CD14-positive monocyte (primary cell): Measurements from ENCODE around the gene SSR4. TPM values are rescaled to one million over a fixed set of nuclear protein-coding genes. Genes with fewer than 3 reads are reported as not detected.

Source experiments
- DNase-seq, 3 donors: peaks; one replicate each; pipeline ENCODE4 v3.0.0-alpha.2; 2011 to 2022
- H2AFZ ChIP-seq: 2 replicates; pipeline ENCODE4 v1.6.0; 2012; ENCODE audit warnings: mild to moderate bottlenecking, low read depth, low read length, inconsistent platforms; ENCODE audit not compliant: insufficient read depth, poor library complexity, severe bottlenecking
- H3K27ac ChIP-seq, 2 donors: 1 replicate in 1 of 2; 2 replicates in 1 of 2; pipeline ENCODE4 v1.5.1; 2012 to 2013; ENCODE audit warnings: low read length in 2 of 2, control low read depth in 1 of 2, inconsistent platforms in 1 of 2, low read depth in 1 of 2, mild to moderate bottlenecking in 1 of 2
- H3K27me3 ChIP-seq, 2 donors: one replicate each; pipeline versions ENCODE4 v1.6.0 to v1.6.1; 2011 to 2013; ENCODE audit warnings: low read length in 2 of 2; ENCODE audit not compliant: control insufficient read depth in 2 of 2, insufficient read depth in 2 of 2
- H3K36me3 ChIP-seq, 2 donors: replicated peaks in 1 of 2; 1 replicate in 1 of 2; 2 replicates in 1 of 2; pipeline versions ENCODE4 v1.5.1 to v1.6.1; 2012 to 2013; ENCODE audit warnings: low read length in 2 of 2, control low read depth in 1 of 2, inconsistent platforms in 1 of 2, mild to moderate bottlenecking in 1 of 2; ENCODE audit not compliant: insufficient read depth in 2 of 2, control insufficient read depth in 1 of 2
- H3K4me1 ChIP-seq, 2 donors: 1 replicate in 1 of 2; 2 replicates in 1 of 2; pipeline versions ENCODE4 v1.5.1 to v1.6.1; 2012 to 2013; ENCODE audit warnings: low read length in 2 of 2, control low read depth in 1 of 2, inconsistent platforms in 1 of 2, mild to moderate bottlenecking in 1 of 2, moderate library complexity in 1 of 2; ENCODE audit not compliant: insufficient read depth in 2 of 2, control insufficient read depth in 1 of 2
- H3K4me2 ChIP-seq: replicated peaks from 2 replicates; pipeline ENCODE3; 2012; ENCODE audit warnings: low read length, moderate library complexity, mild to moderate bottlenecking; ENCODE audit not compliant: poor library complexity, severe bottlenecking; ENCODE audit errors: extremely low read depth
- H3K4me3 ChIP-seq, 3 experiments: fragments of 200-600 bp in 1 of 3; sonication (generic) in 1 of 3; replicated peaks in 1 of 3; 1 replicate in 2 of 3; 2 replicates in 1 of 3; pipeline ENCODE4 v1.5.1; 2011 to 2013; ENCODE audit warnings: low read length in 3 of 3, mild to moderate bottlenecking in 3 of 3, control low read depth in 2 of 3, low read depth in 2 of 3, inconsistent platforms in 1 of 3, moderate library complexity in 1 of 3
- H3K79me2 ChIP-seq: 2 replicates; pipeline ENCODE4 v1.6.0; 2012; ENCODE audit warnings: mild to moderate bottlenecking, control low read depth, inconsistent platforms, low read length, moderate library complexity; ENCODE audit not compliant: insufficient read depth
- H3K9ac ChIP-seq: 2 replicates; pipeline ENCODE4 v1.6.0; 2017; ENCODE audit warnings: low read length, mild to moderate bottlenecking; ENCODE audit not compliant: insufficient read depth, poor library complexity, severe bottlenecking
- H3K9me3 ChIP-seq, 2 donors: replicated peaks in 1 of 2; 1 replicate in 1 of 2; 2 replicates in 1 of 2; pipeline versions ENCODE4 v1.5.1 to v1.6.1; 2012 to 2013; ENCODE audit warnings: low read length in 2 of 2, control low read depth in 1 of 2; ENCODE audit not compliant: control insufficient read depth in 1 of 2, insufficient read depth in 1 of 2
- H4K20me1 ChIP-seq: 2 replicates; pipeline ENCODE4 v1.6.0; 2012; ENCODE audit warnings: mild to moderate bottlenecking, low read length, control low read depth, moderate library complexity; ENCODE audit not compliant: insufficient read depth
- H3K27ac Mint-ChIP-seq, 7 donors: one replicate each; pipeline ENCODE4 v1.8.0; 2020; ENCODE audit warnings: mild to moderate bottlenecking in 7 of 7, mixed read lengths in 7 of 7, moderate library complexity in 6 of 7, inconsistent platforms in 2 of 7
- H3K27me3 Mint-ChIP-seq, 3 donors: one replicate each; pipeline ENCODE4 v1.8.0; 2021 to 2022; ENCODE audit warnings: low read depth in 3 of 3, mild to moderate bottlenecking in 3 of 3, mixed read lengths in 3 of 3, moderate library complexity in 3 of 3, inconsistent platforms in 1 of 3
- H3K36me3 Mint-ChIP-seq, 2 donors: one replicate each; pipeline ENCODE4 v1.8.0; 2020; ENCODE audit warnings: mixed read lengths in 2 of 2, inconsistent platforms in 1 of 2, mild to moderate bottlenecking in 1 of 2
- H3K4me1 Mint-ChIP-seq: one replicate; pipeline ENCODE4 v1.8.0; 2020; ENCODE audit warnings: mild to moderate bottlenecking, mixed read lengths
- H3K4me3 Mint-ChIP-seq, 2 donors: one replicate each; pipeline ENCODE4 v1.8.0; 2020; ENCODE audit warnings: mild to moderate bottlenecking in 2 of 2, mixed read lengths in 2 of 2, moderate library complexity in 1 of 2
- H3K9me3 Mint-ChIP-seq, 7 donors: one replicate each; pipeline ENCODE4 v1.8.0; 2020 to 2022; ENCODE audit warnings: mixed read lengths in 7 of 7, mild to moderate bottlenecking in 6 of 7, moderate library complexity in 6 of 7, inconsistent platforms in 2 of 7
- CTCF ChIP-seq: fragments of 200-600 bp; IDR thresholded peaks from one replicate; pipeline ENCODE4 v1.8.0; 2022; ENCODE audit warnings: antibody characterized with exemption, mild to moderate bottlenecking
- WGBS: methylation state at CpG from one replicate; pipeline ENCODE4 v1.1.5; 2013; ENCODE audit warnings: missing lambda C conversion rate; ENCODE audit not compliant: insufficient coverage; 5-methylcytosine and 5-hydroxymethylcytosine counted together
- intact Hi-C, 2 donors: fragments of 100-400 bp; cut with micrococcal nuclease; formaldehyde crosslinking; loops; one replicate each; pipeline versions ENCODE4 v1.15.0 to v1.15.1; 2023
- polyA plus RNA-seq, 3 donors: library from polyadenylated mRNA; depleted of rRNA in 1 of 3; unstranded in 2 of 3; stranded (reverse) in 1 of 3; fragments of 300-500 nt in 2 of 3; fragments of >200 nt in 1 of 3; fragmentation: Illumina TruSeq in 2 of 3; gene quantifications; 1 replicate in 2 of 3; 2 replicates in 1 of 3; pipeline ENCODE4 v1.2.3, GENCODE V29; 2012 to 2021

SSR4 gene
- polyA plus RNA-seq, 3 donors, result 201 to 419 (median 362) TPM

GRCh38 chrX:153807976-153808375 is 13.5 kb downstream of the SSR4 start:
- H3K27ac Mint-ChIP-seq, result no peak overlapping the region

GRCh38 chrX:153812220-153812619 is 17.8 kb downstream of the SSR4 start:
- no peak overlapping the region for H3K4me2 ChIP-seq
- no peak overlapping the region for H3K9ac ChIP-seq
- H3K4me3 Mint-ChIP-seq, result no peak overlapping the region
- peaks cover 24 to 50% (median 45%) of the 10 kb centered on the region in 3 donors for H3K27me3 Mint-ChIP-seq
- no peak overlapping the region for H3K27ac ChIP-seq
- no peaks in the 10 kb centered on the region for H3K79me2 ChIP-seq
- no peaks in the 10 kb centered on the region for H3K36me3 Mint-ChIP-seq
- no peaks in the 10 kb centered on the region for H4K20me1 ChIP-seq
- peaks cover 12% of the 10 kb centered on the region for H3K4me1 Mint-ChIP-seq
- H3K9me3 Mint-ChIP-seq, result peaks cover 0 to 12% (median 3%) of the 10 kb centered on the region in 7 donors
- intact Hi-C loops, result no loop called here
- no peaks in the 10 kb centered on the region for H3K9me3 ChIP-seq
- DNase-seq, result no peak
- no peaks in the 10 kb centered on the region for H3K4me1 ChIP-seq
- H3K4me3 ChIP-seq, result no peak overlapping the region
- TF ChIP-seq CTCF, result no peak
- H3K36me3 ChIP-seq, result no peaks in the 10 kb centered on the region
- no peak overlapping the region for H2AFZ ChIP-seq
- H3K27me3 ChIP-seq, result peaks cover 0 to 7% of the 10 kb centered on the region in 2 donors
- WGBS, result 71% methylated on average over 5 of the region's 14 CpGs
- H3K27ac Mint-ChIP-seq, result no peak overlapping the region

More at GRCh38 chrX:153807976-153808375, 13.5 kb downstream of the SSR4 start:
- WGBS, result 95% methylated on average over 15 of the region's 19 CpGs
- H3K9me3 ChIP-seq, result no peaks in the 10 kb centered on the region
- H3K27me3 ChIP-seq, result no peaks in the 10 kb centered on the region
- no peaks in the 10 kb centered on the region for H3K79me2 ChIP-seq
- Mint-ChIP-seq H3K9me3 (peaks cover 0 to 28% (median 6%) of the 10 kb centered on the region in 7 donors), H3K4me3 (no peak overlapping the region), H3K36me3 (no peaks in the 10 kb centered on the region), H3K27me3 (peaks cover 15 to 35% (median 21%) of the 10 kb centered on the region in 3 donors), H3K4me1 (no peaks in the 10 kb centered on the region)
- H3K4me3 ChIP-seq, result no peak overlapping the region
- no peak for DNase-seq
- intact Hi-C loops, result no loop called here
- TF ChIP-seq CTCF, result no peak
- no peaks in the 10 kb centered on the region for H3K4me1 ChIP-seq
- H3K27ac ChIP-seq, result no peak overlapping the region
- H3K36me3 ChIP-seq, result no peaks in the 10 kb centered on the region
- no peak overlapping the region for H2AFZ ChIP-seq
- H4K20me1 ChIP-seq, result no peaks in the 10 kb centered on the region
- no peak overlapping the region for H3K9ac ChIP-seq
- no peak overlapping the region for H3K4me2 ChIP-seq
